Glutamatergic neuron (in vitro differentiated cells): ENCODE measurements around the gene SELENOO. TPM values are rescaled to one million over a fixed set of nuclear protein-coding genes. Genes with fewer than 3 reads are reported as not detected.

ENCODE experiments used
- DNase-seq: peaks from one replicate; pipeline ENCODE4 v3.0.0; 2022
- H3K27ac Mint-ChIP-seq: one replicate; pipeline ENCODE4 v1.8.0; 2020; ENCODE audit warnings: mild to moderate bottlenecking, mixed read lengths, inconsistent platforms; ENCODE audit not compliant: unreplicated experiment
- H3K27me3 Mint-ChIP-seq: one replicate; pipeline ENCODE4 v1.8.0; 2020; ENCODE audit warnings: mild to moderate bottlenecking, moderate library complexity, mixed read lengths, inconsistent platforms; ENCODE audit not compliant: unreplicated experiment
- H3K36me3 Mint-ChIP-seq: one replicate; pipeline ENCODE4 v1.8.0; 2020; ENCODE audit warnings: mild to moderate bottlenecking, mixed read lengths, inconsistent platforms; ENCODE audit not compliant: unreplicated experiment
- H3K4me1 Mint-ChIP-seq: one replicate; pipeline ENCODE4 v1.8.0; 2020; ENCODE audit warnings: mild to moderate bottlenecking, low read depth, mixed read lengths, inconsistent platforms; ENCODE audit not compliant: unreplicated experiment
- H3K4me3 Mint-ChIP-seq: one replicate; pipeline ENCODE4 v1.8.0; 2020; ENCODE audit warnings: mild to moderate bottlenecking, mixed read lengths, inconsistent platforms; ENCODE audit not compliant: unreplicated experiment
- H3K9me3 Mint-ChIP-seq: one replicate; pipeline ENCODE4 v1.8.0; 2020; ENCODE audit warnings: mild to moderate bottlenecking, moderate library complexity, mixed read lengths, inconsistent platforms; ENCODE audit not compliant: unreplicated experiment
- CTCF ChIP-seq: fragments of 200-600 bp; sonication (generic); IDR thresholded peaks from one replicate; pipeline ENCODE4 v1.5.0; 2021; ENCODE audit not compliant: partially characterized antibody, unreplicated experiment
- total RNA-seq: library from RNA; stranded (reverse); fragmentation: NEBNext Ultra II Directional; extraction: Animal tissue kit (Norgen Biotek cat#: 25700); gene quantifications from one replicate; pipeline ENCODE4 v1.2.1, GENCODE V29; 2021; ENCODE audit not compliant: unreplicated experiment

The SELENOO gene
- total RNA-seq, 1 donor from 2014 or later, result 23.9 TPM

- TF ChIP-seq CTCF, result no peak
- DNase-seq, result no peak
- Mint-ChIP-seq H3K4me1 (peaks cover 3% of the 10 kb centered on the region), H3K27ac (no peak overlapping the region), H3K27me3 (peaks cover 8% of the 10 kb centered on the region), H3K9me3 (peaks cover 5% of the 10 kb centered on the region), H3K4me3 (no peak overlapping the region), H3K36me3 (no peaks in the 10 kb centered on the region)
These were observed 26.8 kb upstream of the SELENOO start for GRCh38 chr22:50173983-50174355.

- H3K27ac Mint-ChIP-seq, result no peak overlapping the region
- no peaks in the 10 kb centered on the region for H3K36me3 Mint-ChIP-seq
- peaks cover 4% of the 10 kb centered on the region for H3K4me1 Mint-ChIP-seq
- H3K4me3 Mint-ChIP-seq, result no peak overlapping the region
- no peak for TF ChIP-seq CTCF
- peaks cover 4% of the 10 kb centered on the region for H3K9me3 Mint-ChIP-seq
- no peak for DNase-seq
- peaks cover 7% of the 10 kb centered on the region for H3K27me3 Mint-ChIP-seq
These were observed 26.2 kb upstream of the SELENOO start for GRCh38 chr22:50174382-50175190.

- H3K9me3 Mint-ChIP-seq, result peaks cover 6% of the 10 kb centered on the region
- no peaks in the 10 kb centered on the region for H3K36me3 Mint-ChIP-seq
- no peak for TF ChIP-seq CTCF
- H3K27ac Mint-ChIP-seq, result no peak overlapping the region
- DNase-seq, result no peak
- H3K27me3 Mint-ChIP-seq, result peaks cover 10% of the 10 kb centered on the region
- no peak overlapping the region for H3K4me3 Mint-ChIP-seq
- H3K4me1 Mint-ChIP-seq, result peaks cover 6% of the 10 kb centered on the region
These were observed 25.7 kb upstream of the SELENOO start for GRCh38 chr22:50175191-50175461.

GRCh38 chr22:50175921-50176849 lies 24.6 kb upstream of the SELENOO start:
- TF ChIP-seq CTCF, result no peak
- no peak overlapping the region for H3K4me3 Mint-ChIP-seq

More at GRCh38 chr22:50175921-50176849, 24.6 kb upstream of the SELENOO start:
- no peak overlapping the region for H3K27ac Mint-ChIP-seq
- H3K9me3 Mint-ChIP-seq, result peaks cover 4% of the 10 kb centered on the region
- DNase-seq, result no peak
- H3K27me3 Mint-ChIP-seq, result peaks cover 7% of the 10 kb centered on the region
- no peaks in the 10 kb centered on the region for H3K36me3 Mint-ChIP-seq
- H3K4me1 Mint-ChIP-seq, result peaks cover 6% of the 10 kb centered on the region
